Testis (tissue), 3 donors: ENCODE data around the gene ENPP7. TPM values are rescaled to one million over a fixed set of nuclear protein-coding genes. Genes with fewer than 3 reads are reported as not detected.

ENCODE experiments used
- DNase-seq: peaks from one replicate; pipeline ENCODE4 v3.0.0-alpha.2; 2019
- H3K27ac ChIP-seq, 2 donors: fragments of 200-600 bp; sonication (generic); one replicate each; pipeline ENCODE4 v1.5.1; 2019
- H3K27me3 ChIP-seq: fragments of 200-600 bp; sonication (generic); one replicate; pipeline ENCODE4 v1.5.1; 2019
- H3K36me3 ChIP-seq: fragments of 200-600 bp; sonication (generic); one replicate; pipeline ENCODE4 v1.5.1; 2017; ENCODE audit warnings: low read depth; ENCODE audit errors: missing control alignments
- H3K4me1 ChIP-seq: fragments of 200-600 bp; sonication (generic); one replicate; pipeline ENCODE4 v1.5.1; 2019
- H3K4me3 ChIP-seq, 2 donors: fragments of 200-600 bp; sonication (generic); one replicate each; pipeline ENCODE4 v1.5.1; 2017 to 2019
- H3K9me3 ChIP-seq: fragments of 200-600 bp; sonication (generic); one replicate; pipeline ENCODE4 v1.5.1; 2017
- CTCF ChIP-seq, 3 experiments: fragments of 450-650 bp in 2 of 3; fragments of 200-600 bp in 1 of 3; sonication (generic) in 1 of 3; IDR thresholded peaks; one replicate each; pipeline ENCODE4 v1.5.1; 2016 to 2019; ENCODE audit warnings: antibody characterized with exemption in 3 of 3, mild to moderate bottlenecking in 2 of 3, moderate library complexity in 1 of 3
- POLR2A ChIP-seq: fragments of 450-650 bp; IDR thresholded peaks from one replicate; pipeline ENCODE4 v1.6.1; 2017; ENCODE audit warnings: antibody characterized with exemption, mild to moderate bottlenecking, moderate library complexity
- WGBS, 2 donors: methylation state at CpG; one replicate each; pipeline ENCODE4 v1.1.5; 2018; 5-methylcytosine and 5-hydroxymethylcytosine counted together
- intact Hi-C: fragments of 100-400 bp; cut with DNase I; formaldehyde crosslinking; loops from one replicate; pipeline ENCODE4 v1.15.1; 2023; ENCODE audit warnings: low total_unique reads
- polyA plus RNA-seq: library from polyadenylated mRNA; stranded (reverse); fragments of 350-450 nt; fragmentation: Illumina TruSeq; extraction: RNeasy Lipid Tissue Mini Kit (QIAGEN cat#74804); gene quantifications from one replicate; pipeline ENCODE4 v1.2.3, GENCODE V29; 2014; ENCODE audit warnings: low read depth, low replicate concordance; ENCODE audit not compliant: insufficient read depth
- total RNA-seq, 2 donors: library from RNA; depleted of rRNA; stranded (reverse); fragments of >200 nt; gene quantifications; one replicate each; pipeline ENCODE4 v1.2.3, GENCODE V29; 2016

The ENPP7 gene
- total and polyA plus RNA-seq, 3 donors from 2014 or later: 0.12 to 0.24 TPM; not detected in 1

- no peaks in the 10 kb centered on the region for H3K9me3 ChIP-seq
- TF ChIP-seq CTCF (IDR thresholded peaks at IDR 0.05) (no peak), POLR2A (no peak)
- no peak for DNase-seq
- no peaks in the 10 kb centered on the region for H3K4me1 ChIP-seq
- intact Hi-C loops: no loop called here
- no peak overlapping the region for H3K4me3 ChIP-seq
- 82 to 93% methylated on average over 7 to 9 of the region's 9 CpGs for WGBS, 2 donors
- H3K36me3 ChIP-seq: no peaks in the 10 kb centered on the region
- H3K27ac ChIP-seq: no peak overlapping the region
- H3K27me3 ChIP-seq: no peaks in the 10 kb centered on the region
Observed at GRCh38 chr17:79733692-79734070, 2.9 kb downstream of the ENPP7 start.

- no peak overlapping the region for H3K4me3 ChIP-seq
- no peaks in the 10 kb centered on the region for H3K36me3 ChIP-seq
- H3K27ac ChIP-seq: no peak overlapping the region
- no peaks in the 10 kb centered on the region for H3K4me1 ChIP-seq
- TF ChIP-seq CTCF (IDR thresholded peaks at IDR 0.05) (no peak), POLR2A (no peak)
- H3K27me3 ChIP-seq: no peaks in the 10 kb centered on the region
- DNase-seq: no peak
- WGBS, 2 donors: 92 to 98% methylated on average over 32 of the region's 32 CpGs
- H3K9me3 ChIP-seq: no peaks in the 10 kb centered on the region
- intact Hi-C loops: no loop called here
Observed at GRCh38 chr17:79735096-79735495, 4.4 kb downstream of the ENPP7 start.

- no peak for DNase-seq
- Histone ChIP-seq H3K4me1 (peaks cover 3% of the 10 kb centered on the region), H3K4me3 (no peak overlapping the region), H3K27ac (no peak overlapping the region), H3K27me3 (no peaks in the 10 kb centered on the region), H3K9me3 (no peaks in the 10 kb centered on the region), H3K36me3 (no peaks in the 10 kb centered on the region)
- intact Hi-C loops: no loop called here
- TF ChIP-seq POLR2A: no peak
- TF ChIP-seq CTCF (IDR thresholded peaks at IDR 0.05): no peak
- WGBS, 2 donors: 89 to 93% methylated on average over 12 to 30 of the region's 30 CpGs
Observed at GRCh38 chr17:79737046-79737921, 6.5 kb downstream of the ENPP7 start.

GRCh38 chr17:79737922-79738578 is 7.3 kb downstream of the ENPP7 start:
- peaks cover 3% of the 10 kb centered on the region for H3K4me1 ChIP-seq
- 78 to 88% methylated on average over 3 to 17 of the region's 17 CpGs for WGBS, 2 donors
- H3K27ac ChIP-seq: no peak overlapping the region
- no peak overlapping the region for H3K4me3 ChIP-seq
- DNase-seq: no peak
- H3K9me3 ChIP-seq: no peaks in the 10 kb centered on the region
- TF ChIP-seq POLR2A (no peak), CTCF (IDR thresholded peaks at IDR 0.05) (no peak)
- no peaks in the 10 kb centered on the region for H3K36me3 ChIP-seq
- H3K27me3 ChIP-seq: no peaks in the 10 kb centered on the region
- intact Hi-C loops: no loop called here
